AG04449 (cell line): Measurements from ENCODE around the gene PRDM16.

Source experiments
- CTCF ChIA-PET: fragments of 350-600 bp; formaldehyde crosslinking; extraction: SDS; loops from one replicate; lab custom pipeline; 2021; ENCODE audit warnings: antibody characterized with exemption; lab: Yijun Ruan, JAX
- POLR2A ChIA-PET: fragments of 400-600, 350-600 bp; formaldehyde crosslinking; extraction: SDS; loops from one replicate; lab custom pipeline; 2020; ENCODE audit warnings: antibody characterized with exemption, inconsistent platforms; lab: Yijun Ruan, JAX
- DNase-seq: peaks from one replicate; pipeline ENCODE4 v3.0.0-alpha.2; 2010; ENCODE audit warnings: low read depth, low spot score
- H3K4me3 ChIP-seq: 2 replicates; pipeline ENCODE4 v1.5.1; 2011; ENCODE audit warnings: low read depth, mild to moderate bottlenecking, control low read depth, low read length
- TF ChIP-seq, protein P1 (sequence below): IDR thresholded peaks from one replicate; pipeline ENCODE4 v1.5.1; 2011; ENCODE audit warnings: mild to moderate bottlenecking, moderate library complexity, low read length, control low read depth, inconsistent platforms; ENCODE audit not compliant: insufficient read depth; ENCODE audit errors: missing control alignments

Gene PRDM16

GRCh38 chr1:3326516-3327388 lies 257.7 kb downstream of the PRDM16 start:
- TF ChIP-seq, protein P1, sequence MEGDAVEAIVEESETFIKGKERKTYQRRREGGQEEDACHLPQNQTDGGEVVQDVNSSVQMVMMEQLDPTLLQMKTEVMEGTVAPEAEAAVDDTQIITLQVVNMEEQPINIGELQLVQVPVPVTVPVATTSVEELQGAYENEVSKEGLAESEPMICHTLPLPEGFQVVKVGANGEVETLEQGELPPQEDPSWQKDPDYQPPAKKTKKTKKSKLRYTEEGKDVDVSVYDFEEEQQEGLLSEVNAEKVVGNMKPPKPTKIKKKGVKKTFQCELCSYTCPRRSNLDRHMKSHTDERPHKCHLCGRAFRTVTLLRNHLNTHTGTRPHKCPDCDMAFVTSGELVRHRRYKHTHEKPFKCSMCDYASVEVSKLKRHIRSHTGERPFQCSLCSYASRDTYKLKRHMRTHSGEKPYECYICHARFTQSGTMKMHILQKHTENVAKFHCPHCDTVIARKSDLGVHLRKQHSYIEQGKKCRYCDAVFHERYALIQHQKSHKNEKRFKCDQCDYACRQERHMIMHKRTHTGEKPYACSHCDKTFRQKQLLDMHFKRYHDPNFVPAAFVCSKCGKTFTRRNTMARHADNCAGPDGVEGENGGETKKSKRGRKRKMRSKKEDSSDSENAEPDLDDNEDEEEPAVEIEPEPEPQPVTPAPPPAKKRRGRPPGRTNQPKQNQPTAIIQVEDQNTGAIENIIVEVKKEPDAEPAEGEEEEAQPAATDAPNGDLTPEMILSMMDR = no peak
- POLR2A ChIA-PET = no interaction called here
- CTCF ChIA-PET = no interaction called here
- no peak for DNase-seq
- H3K4me3 ChIP-seq = no peak overlapping the region

GRCh38 chr1:3327389-3327702 lies 258.3 kb downstream of the PRDM16 start:
- ChIA-PET POLR2A (no interaction called here), CTCF (interaction anchor here (0.8 kb wide), 1 partner anchor 8 kb away, joined by 3 read pairs; no protein-coding TSS in a partner anchor)
- TF ChIP-seq, protein P1 = no peak
- no peak overlapping the region for H3K4me3 ChIP-seq
- no peak for DNase-seq

DNA sequence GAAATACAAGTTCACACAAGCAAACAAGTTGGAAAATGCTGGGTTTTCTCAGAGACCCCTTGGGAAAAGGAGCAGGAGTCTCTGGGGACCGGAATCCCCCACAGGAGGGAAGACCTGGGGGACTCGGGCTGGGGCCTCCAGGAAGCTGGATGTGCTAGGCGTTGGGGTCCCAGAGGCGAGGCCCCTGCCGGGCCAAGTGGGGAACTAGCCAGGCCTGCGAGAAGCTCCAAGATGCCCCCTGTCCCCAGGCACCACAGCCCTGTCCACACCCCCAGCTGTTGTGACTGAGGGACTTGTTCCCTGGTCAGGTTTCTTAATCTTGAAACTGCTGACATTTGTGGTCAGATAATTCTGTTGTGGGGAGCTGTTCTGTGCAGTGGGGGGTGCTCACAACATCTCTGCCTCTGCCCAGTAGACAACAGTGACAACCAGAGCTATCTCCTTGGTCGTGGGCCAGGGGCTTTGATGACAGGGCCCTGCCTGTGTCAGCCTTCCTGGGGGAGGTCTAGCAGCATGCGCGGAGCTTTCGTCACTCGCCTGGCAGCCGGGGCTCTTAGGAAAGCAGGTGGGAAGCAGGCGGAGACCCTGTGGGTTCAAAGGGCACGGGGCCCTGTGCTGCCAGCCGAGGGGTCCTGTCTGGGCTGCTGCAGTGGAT lies 259.1 kb downstream of the PRDM16 start:
- TF ChIP-seq, protein P1 = no peak
- no peak overlapping the region for H3K4me3 ChIP-seq
- no peak for DNase-seq
- POLR2A ChIA-PET = no interaction called here
- CTCF ChIA-PET = interaction anchor here (0.8 kb wide), 1 partner anchor 8 kb away, joined by 3 read pairs; no protein-coding TSS in a partner anchor

GRCh38 chr1:3329640-3330281 lies 260.8 kb downstream of the PRDM16 start:
- TF ChIP-seq, protein P1 = no peak
- ChIA-PET POLR2A (no interaction called here), CTCF (interaction anchor here (1.9 kb wide), 1 partner anchor 10 kb away, joined by 8 read pairs; no protein-coding TSS in a partner anchor)
- DNase-seq = no peak
- no peak overlapping the region for H3K4me3 ChIP-seq

DNA sequence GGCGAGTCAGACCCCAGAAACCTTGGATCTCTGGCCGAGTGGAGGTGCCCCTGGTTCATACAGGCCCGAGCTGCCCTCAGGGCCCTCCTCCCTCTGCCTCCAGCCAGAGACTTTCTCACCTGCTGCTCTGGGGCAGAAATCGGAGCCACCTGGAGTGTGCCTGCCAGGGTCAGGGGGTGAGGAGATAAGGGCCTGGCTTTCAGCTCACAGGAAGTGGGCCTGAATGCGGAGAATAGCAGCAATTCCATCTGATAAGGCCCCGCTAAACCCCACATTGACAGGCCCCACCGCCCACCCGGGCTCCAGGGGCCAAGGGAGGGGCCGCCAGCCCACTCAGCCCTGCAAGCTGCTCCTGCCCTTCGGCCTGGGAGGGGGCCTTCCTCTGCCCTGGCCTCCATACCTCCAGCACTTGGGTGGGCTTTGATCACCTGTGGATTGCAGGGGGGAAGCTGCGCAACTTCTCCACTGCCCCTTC lies 261.8 kb downstream of the PRDM16 start:
- POLR2A ChIA-PET = no interaction called here
- TF ChIP-seq, protein P1 = no peak
- DNase-seq = no peak
- CTCF ChIA-PET = interaction anchor here (1.9 kb wide), 1 partner anchor 11 kb away, joined by 8 read pairs; no protein-coding TSS in a partner anchor
- no peak overlapping the region for H3K4me3 ChIP-seq
